ENCODE data around the gene ADSS2. TPM values are rescaled to one million over a fixed set of nuclear protein-coding genes. Genes with fewer than 3 reads are reported as not detected.

The ADSS2 gene
- total RNA-seq, 4 donors from 2014 or later: 8.7 to 51.5 (median 40.4) TPM

DNA sequence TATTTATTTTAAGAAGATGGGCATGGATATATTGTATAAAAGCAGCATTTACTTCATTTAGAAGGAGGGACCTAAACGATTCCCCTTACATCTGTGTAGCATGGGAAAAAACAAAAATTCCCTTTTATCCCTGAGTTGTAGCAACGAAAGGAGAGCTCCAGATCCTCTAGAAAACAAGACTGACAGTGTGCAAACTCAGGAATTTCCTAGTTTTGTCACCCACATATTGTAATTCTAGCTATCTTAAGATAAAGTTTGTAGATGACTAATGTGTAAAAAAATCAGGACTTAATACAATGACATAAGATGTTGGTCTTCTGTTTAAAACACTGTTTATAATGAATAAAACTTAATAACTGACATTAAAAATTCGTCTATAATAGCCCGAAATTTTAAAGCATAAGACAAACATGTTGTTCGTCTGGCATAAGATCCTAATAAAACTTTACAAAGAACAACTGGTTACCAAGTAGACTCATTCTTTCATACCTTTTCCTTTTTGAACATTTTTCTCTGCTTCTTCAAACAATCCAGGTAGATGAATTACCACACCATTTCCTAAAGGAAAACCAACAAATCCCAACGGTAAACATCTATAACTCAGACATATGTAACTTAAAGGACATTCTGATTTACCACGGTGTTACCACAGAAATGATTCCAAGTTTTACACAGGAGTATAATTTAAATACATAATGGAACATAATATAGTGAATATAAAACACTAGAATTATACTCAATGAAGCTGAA lies 15.2 kb downstream of the ADSS2 start:
- Histone ChIP-seq H3K36me3 (no peaks in the 10 kb centered on the region), H3K9me3 (no peaks in the 10 kb centered on the region), H3K4me3 (no peak overlapping the region), H3K4me1 (no peaks in the 10 kb centered on the region), H3K27me3 (no peaks in the 10 kb centered on the region), H3K27ac (peak overlapping the region in 1 of 2 donors; percentile 8)
- no peak for DNase-seq
- TF ChIP-seq, protein P1, sequence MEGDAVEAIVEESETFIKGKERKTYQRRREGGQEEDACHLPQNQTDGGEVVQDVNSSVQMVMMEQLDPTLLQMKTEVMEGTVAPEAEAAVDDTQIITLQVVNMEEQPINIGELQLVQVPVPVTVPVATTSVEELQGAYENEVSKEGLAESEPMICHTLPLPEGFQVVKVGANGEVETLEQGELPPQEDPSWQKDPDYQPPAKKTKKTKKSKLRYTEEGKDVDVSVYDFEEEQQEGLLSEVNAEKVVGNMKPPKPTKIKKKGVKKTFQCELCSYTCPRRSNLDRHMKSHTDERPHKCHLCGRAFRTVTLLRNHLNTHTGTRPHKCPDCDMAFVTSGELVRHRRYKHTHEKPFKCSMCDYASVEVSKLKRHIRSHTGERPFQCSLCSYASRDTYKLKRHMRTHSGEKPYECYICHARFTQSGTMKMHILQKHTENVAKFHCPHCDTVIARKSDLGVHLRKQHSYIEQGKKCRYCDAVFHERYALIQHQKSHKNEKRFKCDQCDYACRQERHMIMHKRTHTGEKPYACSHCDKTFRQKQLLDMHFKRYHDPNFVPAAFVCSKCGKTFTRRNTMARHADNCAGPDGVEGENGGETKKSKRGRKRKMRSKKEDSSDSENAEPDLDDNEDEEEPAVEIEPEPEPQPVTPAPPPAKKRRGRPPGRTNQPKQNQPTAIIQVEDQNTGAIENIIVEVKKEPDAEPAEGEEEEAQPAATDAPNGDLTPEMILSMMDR (IDR thresholded peaks at IDR 0.05): no peak
- no peak for TF ChIP-seq POLR2A (IDR thresholded peaks at IDR 0.05)
- intact Hi-C loops (cut with DNase I; ENCODE audit: low total_unique reads): no loop called here

DNA sequence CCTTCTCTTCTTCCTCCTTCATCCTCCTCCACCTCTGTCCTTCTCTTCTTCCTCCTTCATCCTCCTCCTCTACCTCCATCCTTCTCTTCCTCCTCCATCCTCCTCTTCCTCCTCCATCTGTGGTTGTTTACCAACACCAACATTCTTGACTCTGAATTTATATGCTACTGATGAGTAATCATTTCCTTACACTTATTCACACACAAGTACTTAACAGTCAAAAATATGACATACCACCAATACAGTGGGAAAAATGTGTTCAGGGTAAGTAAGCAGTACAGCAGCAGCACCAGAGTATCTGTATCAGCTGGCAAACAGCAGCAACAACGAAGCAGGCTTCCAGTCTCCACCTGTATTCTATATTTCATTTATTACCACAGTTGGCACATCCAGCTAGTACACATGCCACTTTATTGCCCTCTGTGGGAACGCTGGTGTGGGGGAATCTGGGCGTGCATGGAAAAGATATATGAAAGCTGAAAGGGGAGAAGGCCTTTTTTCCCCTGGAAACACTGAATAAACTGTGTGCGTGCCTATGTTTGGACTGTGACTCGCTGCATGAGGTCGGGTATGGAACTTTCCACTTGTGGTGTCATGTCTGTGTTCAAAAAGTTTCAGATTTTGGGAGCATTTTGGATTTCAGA lies 16.0 kb downstream of the ADSS2 start:
- intact Hi-C loops (cut with DNase I; ENCODE audit: low total_unique reads): no loop called here
- TF ChIP-seq, protein P1 (IDR thresholded peaks at IDR 0.05): no peak
- no peak for TF ChIP-seq POLR2A (IDR thresholded peaks at IDR 0.05)
- Histone ChIP-seq H3K36me3 (no peaks in the 10 kb centered on the region), H3K4me3 (no peak overlapping the region), H3K27me3 (no peaks in the 10 kb centered on the region), H3K4me1 (no peaks in the 10 kb centered on the region), H3K27ac (no peak overlapping the region), H3K9me3 (no peaks in the 10 kb centered on the region)
- no peak for DNase-seq

DNA sequence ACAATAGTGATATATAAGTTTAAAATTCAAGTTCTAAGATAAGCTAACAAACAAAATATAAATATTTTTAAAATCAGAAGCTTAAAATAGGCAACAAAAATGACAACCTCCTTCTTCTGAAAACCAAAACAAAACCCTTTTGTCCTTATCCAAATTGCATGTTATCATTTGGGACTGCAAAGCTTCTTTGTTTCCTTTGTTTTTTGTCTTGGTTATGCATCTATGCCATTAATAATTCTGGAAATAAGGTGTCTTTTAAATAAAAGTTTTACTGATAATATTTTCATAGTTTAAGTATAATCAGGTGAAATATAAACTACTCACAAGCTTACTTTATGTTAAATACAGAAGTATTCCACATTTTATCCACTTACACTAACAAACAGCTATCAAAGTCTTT lies 20.5 kb downstream of the ADSS2 start:
- intact Hi-C loops (cut with DNase I; ENCODE audit: low total_unique reads): no loop called here
- Histone ChIP-seq H3K4me3 (no peak overlapping the region), H3K36me3 (no peaks in the 10 kb centered on the region), H3K4me1 (no peaks in the 10 kb centered on the region), H3K9me3 (no peaks in the 10 kb centered on the region), H3K27me3 (no peaks in the 10 kb centered on the region), H3K27ac (no peak overlapping the region)
- TF ChIP-seq, protein P1 (IDR thresholded peaks at IDR 0.05): no peak
- TF ChIP-seq POLR2A (IDR thresholded peaks at IDR 0.05): no peak
- no peak for DNase-seq

DNA sequence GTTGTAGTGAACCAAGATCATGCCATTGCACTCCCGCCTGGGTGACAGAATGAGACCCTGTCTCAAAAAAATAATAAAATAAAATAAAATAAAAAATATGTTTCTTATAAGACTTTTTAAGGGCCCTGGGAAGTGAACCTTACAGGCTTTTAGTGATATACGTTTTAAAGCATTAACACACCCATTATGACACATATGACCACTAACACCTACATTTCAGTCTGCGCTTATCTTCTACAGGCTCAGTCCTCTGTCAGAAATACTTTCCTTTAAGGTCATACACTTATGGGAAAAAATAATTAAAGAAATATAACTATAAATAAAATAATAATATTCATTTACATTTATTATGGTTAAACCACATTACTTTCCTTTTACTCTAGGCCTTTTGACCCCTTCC lies 21.9 kb downstream of the ADSS2 start:
- Histone ChIP-seq H3K36me3 (no peaks in the 10 kb centered on the region), H3K4me1 (no peaks in the 10 kb centered on the region), H3K9me3 (no peaks in the 10 kb centered on the region), H3K27ac (no peak overlapping the region), H3K27me3 (no peaks in the 10 kb centered on the region), H3K4me3 (no peak overlapping the region)
- no peak for DNase-seq
- TF ChIP-seq POLR2A (IDR thresholded peaks at IDR 0.05): no peak
- TF ChIP-seq, protein P1 (IDR thresholded peaks at IDR 0.05): no peak
- intact Hi-C loops (cut with DNase I; ENCODE audit: low total_unique reads): no loop called here

DNA sequence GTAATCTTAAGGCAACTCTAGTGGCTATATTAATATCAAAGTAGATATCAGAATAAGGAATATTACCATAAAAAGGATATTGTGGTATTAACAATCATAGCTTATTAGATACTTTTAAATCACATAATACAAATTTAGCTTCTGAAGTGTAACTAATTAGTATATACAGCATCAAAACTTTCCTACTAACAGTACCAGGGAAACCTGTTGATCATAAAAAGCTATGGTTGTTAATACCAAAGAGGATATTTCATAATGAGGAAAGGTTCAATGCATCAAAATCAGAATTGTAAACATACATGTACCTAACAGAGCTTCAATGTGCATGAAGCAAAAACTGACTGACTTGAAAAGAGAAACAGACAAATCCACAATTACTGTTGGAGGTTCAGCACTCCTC lies 24.1 kb downstream of the ADSS2 start:
- TF ChIP-seq POLR2A (IDR thresholded peaks at IDR 0.05): no peak
- TF ChIP-seq, protein P1 (IDR thresholded peaks at IDR 0.05): no peak
- Histone ChIP-seq H3K9me3 (no peaks in the 10 kb centered on the region), H3K27ac (no peak overlapping the region), H3K27me3 (no peaks in the 10 kb centered on the region), H3K4me3 (no peak overlapping the region), H3K36me3 (no peaks in the 10 kb centered on the region), H3K4me1 (no peaks in the 10 kb centered on the region)
- intact Hi-C loops (cut with DNase I; ENCODE audit: low total_unique reads): no loop called here
- DNase-seq: no peak
